Muscle layer of colon (tissue), 2 donors: ENCODE data around the gene PER2.
"Not testable (repeated sequence)": the region's sequence is repeated elsewhere in the genome, so short reads cannot be mapped to it uniquely, and the experiment has no call there.

Experiments
- H3K27ac ChIP-seq: one replicate; pipeline ENCODE4 v1.7.0; 2013; ENCODE audit warnings: low read depth, mild to moderate bottlenecking, low read length, moderate library complexity
- H3K27me3 ChIP-seq, 2 donors: one replicate each; pipeline ENCODE4 v1.7.0; 2013; ENCODE audit warnings: low read length in 2 of 2, mild to moderate bottlenecking in 2 of 2; ENCODE audit not compliant: insufficient read depth in 2 of 2, control insufficient read depth in 1 of 2
- H3K36me3 ChIP-seq: one replicate; pipeline ENCODE4 v1.7.0; 2013; ENCODE audit warnings: mild to moderate bottlenecking, low read length; ENCODE audit not compliant: insufficient read depth
- H3K4me1 ChIP-seq: one replicate; pipeline ENCODE4 v1.7.0; 2013; ENCODE audit warnings: mild to moderate bottlenecking, low read length; ENCODE audit not compliant: insufficient read depth
- H3K4me3 ChIP-seq, 2 donors: one replicate each; pipeline ENCODE4 v1.7.0; 2013; ENCODE audit warnings: low read length in 2 of 2, low read depth in 1 of 2, mild to moderate bottlenecking in 1 of 2, moderate library complexity in 1 of 2
- H3K9ac ChIP-seq: one replicate; pipeline ENCODE4 v1.7.0; 2013; ENCODE audit warnings: low read length
- H3K9me3 ChIP-seq: one replicate; pipeline ENCODE4 v1.7.0; 2013; ENCODE audit warnings: mild to moderate bottlenecking, low read length
- donor health status: abdominal sarcoma.
- donor health status: Adenocarcinoma of cecum.

The PER2 gene

GRCh38 chr2:238271686-238272085 is 16.7 kb downstream of the PER2 start:
- not testable (repeated sequence) for H3K9ac ChIP-seq, H3K4me1 ChIP-seq, H3K27me3 ChIP-seq, H3K9me3 ChIP-seq, H3K27ac ChIP-seq, H3K4me3 ChIP-seq
- peaks cover 90% of the 10 kb centered on the region for H3K36me3 ChIP-seq

- H3K27ac ChIP-seq: no peak overlapping the region
- peaks cover 89% of the 10 kb centered on the region for H3K36me3 ChIP-seq
- H3K4me3 ChIP-seq: no peak overlapping the region
- H3K4me1 ChIP-seq: no peaks in the 10 kb centered on the region
- H3K27me3 ChIP-seq: no peaks in the 10 kb centered on the region
- no peaks in the 10 kb centered on the region for H3K9me3 ChIP-seq
- no peak overlapping the region for H3K9ac ChIP-seq
Measured at GRCh38 chr2:238271061-238271554, 17.3 kb downstream of the PER2 start.

GRCh38 chr2:238270606-238271005 is 17.8 kb downstream of the PER2 start:
- H3K4me1 ChIP-seq: no peaks in the 10 kb centered on the region
- no peak overlapping the region for H3K9ac ChIP-seq
- H3K36me3 ChIP-seq: peaks cover 87% of the 10 kb centered on the region
- H3K4me3 ChIP-seq: no peak overlapping the region
- H3K27me3 ChIP-seq: no peaks in the 10 kb centered on the region
- H3K27ac ChIP-seq: no peak overlapping the region
- H3K9me3 ChIP-seq: no peaks in the 10 kb centered on the region

- Histone ChIP-seq H3K9me3 (no peaks in the 10 kb centered on the region), H3K27ac (no peak overlapping the region), H3K27me3 (no peaks in the 10 kb centered on the region), H3K4me3 (no peak overlapping the region), H3K9ac (no peak overlapping the region), H3K4me1 (no peaks in the 10 kb centered on the region), H3K36me3 (peaks cover 87% of the 10 kb centered on the region)
Measured at GRCh38 chr2:238269741-238270140, 18.7 kb downstream of the PER2 start.

- Histone ChIP-seq H3K4me1 (peaks cover 14% of the 10 kb centered on the region), H3K27ac (no peak overlapping the region), H3K36me3 (peaks cover 82% of the 10 kb centered on the region), H3K9me3 (no peaks in the 10 kb centered on the region), H3K4me3 (no peak overlapping the region), H3K27me3 (no peaks in the 10 kb centered on the region), H3K9ac (no peak overlapping the region)
Measured at GRCh38 chr2:238267884-238268680, 20.3 kb downstream of the PER2 start.

GRCh38 chr2:238267341-238267710 is 21.1 kb downstream of the PER2 start:
- Histone ChIP-seq H3K9ac (no peak overlapping the region), H3K4me1 (peaks cover 21% of the 10 kb centered on the region), H3K27ac (no peak overlapping the region), H3K4me3 (no peak overlapping the region), H3K36me3 (peaks cover 80% of the 10 kb centered on the region), H3K27me3 (no peaks in the 10 kb centered on the region), H3K9me3 (no peaks in the 10 kb centered on the region)

GRCh38 chr2:238265605-238266004 is 22.8 kb downstream of the PER2 start:
- peaks cover 22% of the 10 kb centered on the region for H3K4me1 ChIP-seq
- H3K9ac ChIP-seq: no peak overlapping the region
- no peak overlapping the region for H3K4me3 ChIP-seq
- H3K9me3 ChIP-seq: no peaks in the 10 kb centered on the region
- peaks cover 76% of the 10 kb centered on the region for H3K36me3 ChIP-seq
- no peak overlapping the region for H3K27ac ChIP-seq
- H3K27me3 ChIP-seq: no peaks in the 10 kb centered on the region

- Histone ChIP-seq H3K4me3 (no peak overlapping the region), H3K27me3 (no peaks in the 10 kb centered on the region), H3K9ac (no peak overlapping the region), H3K36me3 (peaks cover 74% of the 10 kb centered on the region), H3K27ac (no peak overlapping the region), H3K4me1 (peaks cover 25% of the 10 kb centered on the region), H3K9me3 (no peaks in the 10 kb centered on the region)
Measured at GRCh38 chr2:238264072-238264460, 24.3 kb downstream of the PER2 start.

- Histone ChIP-seq H3K4me3 (no peak overlapping the region), H3K27ac (no peak overlapping the region), H3K27me3 (no peaks in the 10 kb centered on the region), H3K9me3 (no peaks in the 10 kb centered on the region), H3K4me1 (peaks cover 25% of the 10 kb centered on the region), H3K36me3 (peaks cover 76% of the 10 kb centered on the region), H3K9ac (no peak overlapping the region)
Measured at GRCh38 chr2:238263204-238264071, 25.0 kb downstream of the PER2 start.

GRCh38 chr2:238262496-238263122 is 25.8 kb downstream of the PER2 start:
- no peaks in the 10 kb centered on the region for H3K9me3 ChIP-seq
- H3K27me3 ChIP-seq: no peaks in the 10 kb centered on the region
- peaks cover 25% of the 10 kb centered on the region for H3K4me1 ChIP-seq
- H3K36me3 ChIP-seq: peaks cover 76% of the 10 kb centered on the region
- no peak overlapping the region for H3K27ac ChIP-seq
- no peak overlapping the region for H3K9ac ChIP-seq
- no peak overlapping the region for H3K4me3 ChIP-seq

GRCh38 chr2:238261718-238262375 is 26.6 kb downstream of the PER2 start:
- no peak overlapping the region for H3K27ac ChIP-seq

More at GRCh38 chr2:238261718-238262375, 26.6 kb downstream of the PER2 start:
- H3K4me1 ChIP-seq: peaks cover 25% of the 10 kb centered on the region
- H3K9me3 ChIP-seq: no peaks in the 10 kb centered on the region
- H3K9ac ChIP-seq: no peak overlapping the region
- peaks cover 74% of the 10 kb centered on the region for H3K36me3 ChIP-seq
- no peaks in the 10 kb centered on the region for H3K27me3 ChIP-seq
- no peak overlapping the region for H3K4me3 ChIP-seq
